ENCODE measurements around the gene RSKR.

The RSKR gene

DNA sequence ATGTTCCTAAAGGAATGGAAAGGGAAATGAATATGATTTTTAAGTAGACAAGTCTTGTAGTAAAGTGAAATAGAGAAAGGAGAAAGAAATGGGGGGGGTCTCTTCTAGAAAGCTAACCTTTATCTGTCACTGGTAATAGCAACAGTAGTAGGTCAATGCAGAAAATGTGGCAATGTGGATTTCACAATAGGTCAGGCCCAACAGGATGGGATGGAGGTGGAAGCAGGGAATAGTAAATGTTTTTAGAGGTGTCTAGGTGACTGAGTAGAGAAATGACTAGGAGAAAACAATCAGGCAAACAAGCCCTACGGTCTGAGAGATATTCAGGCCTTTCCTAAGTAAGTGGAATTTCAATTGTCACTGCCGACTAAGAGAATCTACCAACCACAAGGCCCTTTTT lies 6.0 kb upstream of the RSKR start:
- TF ChIP-seq, protein P1, sequence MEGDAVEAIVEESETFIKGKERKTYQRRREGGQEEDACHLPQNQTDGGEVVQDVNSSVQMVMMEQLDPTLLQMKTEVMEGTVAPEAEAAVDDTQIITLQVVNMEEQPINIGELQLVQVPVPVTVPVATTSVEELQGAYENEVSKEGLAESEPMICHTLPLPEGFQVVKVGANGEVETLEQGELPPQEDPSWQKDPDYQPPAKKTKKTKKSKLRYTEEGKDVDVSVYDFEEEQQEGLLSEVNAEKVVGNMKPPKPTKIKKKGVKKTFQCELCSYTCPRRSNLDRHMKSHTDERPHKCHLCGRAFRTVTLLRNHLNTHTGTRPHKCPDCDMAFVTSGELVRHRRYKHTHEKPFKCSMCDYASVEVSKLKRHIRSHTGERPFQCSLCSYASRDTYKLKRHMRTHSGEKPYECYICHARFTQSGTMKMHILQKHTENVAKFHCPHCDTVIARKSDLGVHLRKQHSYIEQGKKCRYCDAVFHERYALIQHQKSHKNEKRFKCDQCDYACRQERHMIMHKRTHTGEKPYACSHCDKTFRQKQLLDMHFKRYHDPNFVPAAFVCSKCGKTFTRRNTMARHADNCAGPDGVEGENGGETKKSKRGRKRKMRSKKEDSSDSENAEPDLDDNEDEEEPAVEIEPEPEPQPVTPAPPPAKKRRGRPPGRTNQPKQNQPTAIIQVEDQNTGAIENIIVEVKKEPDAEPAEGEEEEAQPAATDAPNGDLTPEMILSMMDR (IDR thresholded peaks at IDR 0.05): no peak
- Histone ChIP-seq H2AFZ (no peak overlapping the region), H3K27me3 (ENCODE audit: control insufficient read depth, insufficient read depth, low read length) (no peaks in the 10 kb centered on the region), H3K9me3 (ENCODE audit: control insufficient read depth, low read length) (no peaks in the 10 kb centered on the region), H3K4me3 (ENCODE audit: low read depth, low read length) (no peak overlapping the region), H3K4me2 (ENCODE audit: low read length) (no peak overlapping the region), H3K4me1 (no peaks in the 10 kb centered on the region), H3K27ac (no peak overlapping the region), H3K36me3 (ENCODE audit: control insufficient read depth, insufficient read depth, low read length) (no peaks in the 10 kb centered on the region), H3K79me2 (no peaks in the 10 kb centered on the region), H3K9ac (no peak overlapping the region)

DNA sequence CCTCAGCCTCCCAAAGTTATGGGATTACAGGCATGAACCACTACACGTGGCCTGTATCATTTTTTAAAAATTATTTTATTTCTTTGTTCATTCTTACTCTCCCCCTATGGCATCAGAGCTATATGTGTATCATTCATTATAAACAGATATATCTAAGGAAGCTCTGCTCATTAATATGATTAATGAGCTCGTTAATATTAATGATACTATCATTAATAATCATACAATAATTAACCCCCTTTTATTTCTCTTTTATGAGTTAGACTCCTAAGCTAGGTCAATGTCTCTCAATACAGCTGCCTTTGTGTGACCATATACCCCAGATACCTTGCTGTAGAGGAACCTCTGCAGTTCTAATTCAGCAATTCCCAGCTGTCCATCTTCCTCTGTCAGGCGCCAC lies 4.5 kb upstream of the RSKR start:
- H3K4me2 ChIP-seq (ENCODE audit: low read length): no peak overlapping the region
- H3K79me2 ChIP-seq: no peaks in the 10 kb centered on the region
- no peak overlapping the region for H3K9ac ChIP-seq
- no peaks in the 10 kb centered on the region for H3K36me3 ChIP-seq (ENCODE audit: control insufficient read depth, insufficient read depth, low read length)
- TF ChIP-seq, protein P1 (IDR thresholded peaks at IDR 0.05): no peak
- H2AFZ ChIP-seq: no peak overlapping the region
- no peak overlapping the region for H3K27ac ChIP-seq
- H3K9me3 ChIP-seq (ENCODE audit: control insufficient read depth, low read length): no peaks in the 10 kb centered on the region
- no peak overlapping the region for H3K4me3 ChIP-seq (ENCODE audit: low read depth, low read length)
- no peaks in the 10 kb centered on the region for H3K4me1 ChIP-seq
- H3K27me3 ChIP-seq (ENCODE audit: control insufficient read depth, insufficient read depth, low read length): no peaks in the 10 kb centered on the region

- Histone ChIP-seq H3K4me1 (no peaks in the 10 kb centered on the region), H3K27ac (no peak overlapping the region), H3K27me3 (ENCODE audit: control insufficient read depth, insufficient read depth, low read length) (no peaks in the 10 kb centered on the region), H3K36me3 (ENCODE audit: control insufficient read depth, insufficient read depth, low read length) (no peaks in the 10 kb centered on the region), H3K4me2 (ENCODE audit: low read length) (no peak overlapping the region), H2AFZ (no peak overlapping the region), H3K4me3 (ENCODE audit: low read depth, low read length) (no peak overlapping the region), H3K9ac (no peak overlapping the region), H3K9me3 (ENCODE audit: control insufficient read depth, low read length) (no peaks in the 10 kb centered on the region), H3K79me2 (no peaks in the 10 kb centered on the region)
- TF ChIP-seq, protein P1 (IDR thresholded peaks at IDR 0.05): no peak
Measured at GRCh38 chr17:28616281-28616680, 2.3 kb upstream of the RSKR start.

DNA sequence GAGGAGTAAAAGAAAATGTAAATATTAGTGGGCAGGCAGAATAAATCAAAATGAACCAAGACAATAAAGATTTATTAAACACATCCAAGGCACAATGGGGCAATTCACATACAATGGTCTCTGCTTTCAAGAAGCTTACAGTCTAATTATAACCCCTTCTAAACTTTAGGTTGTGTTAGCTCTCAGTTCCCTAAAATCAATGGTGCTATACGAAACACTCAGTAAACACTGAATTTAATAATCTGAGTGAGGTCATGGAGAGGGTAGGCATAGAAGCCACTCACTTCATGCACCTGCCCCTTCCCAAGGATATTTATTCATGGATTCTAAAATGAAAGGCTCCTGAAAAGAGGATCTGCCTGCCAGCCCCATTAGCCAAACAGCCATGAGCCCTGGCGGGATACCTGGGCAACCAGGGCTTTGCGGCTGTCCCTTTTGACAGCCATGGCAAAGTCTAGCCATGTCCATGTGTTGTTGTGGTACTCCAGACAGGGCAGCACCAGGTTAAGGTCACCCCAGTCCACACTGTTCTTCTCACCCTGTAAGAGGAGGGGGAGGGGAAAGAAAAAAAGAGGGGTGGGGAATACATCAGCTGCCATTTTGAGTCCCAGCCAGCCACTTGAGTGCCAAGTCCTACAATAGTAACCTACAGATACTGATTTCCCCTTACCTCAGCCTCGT lies 1.4 kb upstream of the RSKR start:
- TF ChIP-seq, protein P1 (IDR thresholded peaks at IDR 0.05): no peak
- H3K27me3 ChIP-seq (ENCODE audit: control insufficient read depth, insufficient read depth, low read length): no peaks in the 10 kb centered on the region
- H3K4me2 ChIP-seq (ENCODE audit: low read length): no peak overlapping the region
- H3K9me3 ChIP-seq (ENCODE audit: control insufficient read depth, low read length): no peaks in the 10 kb centered on the region
- H2AFZ ChIP-seq: no peak overlapping the region
- H3K27ac ChIP-seq: no peak overlapping the region
- no peak overlapping the region for H3K4me3 ChIP-seq (ENCODE audit: low read depth, low read length)
- no peak overlapping the region for H3K9ac ChIP-seq
- no peaks in the 10 kb centered on the region for H3K4me1 ChIP-seq
- H3K36me3 ChIP-seq (ENCODE audit: control insufficient read depth, insufficient read depth, low read length): no peaks in the 10 kb centered on the region
- H3K79me2 ChIP-seq: no peaks in the 10 kb centered on the region

Measured in parathyroid adenoma (tissue), 2 donors.